AG04450 (cell line): ENCODE measurements around the gene PTGR1. TPM values are rescaled to one million over a fixed set of nuclear protein-coding genes. Genes with fewer than 3 reads are reported as not detected.

Experiments
- CTCF ChIA-PET: fragments of 300-600, 350-600 bp; formaldehyde crosslinking; extraction: SDS; loops from one replicate; lab custom pipeline; 2022; ENCODE audit warnings: antibody characterized with exemption, inconsistent platforms; lab: Charles Lee
- POLR2A ChIA-PET: fragments of 350-600 bp; formaldehyde crosslinking; extraction: SDS; loops from one replicate; lab custom pipeline; 2021; ENCODE audit warnings: antibody characterized with exemption, inconsistent platforms; lab: Yijun Ruan, JAX
- DNase-seq: peaks from one replicate; pipeline ENCODE4 v3.0.0-alpha.2; 2011; ENCODE audit warnings: low read depth, low spot score
- H3K27ac ChIP-seq: one replicate; pipeline ENCODE4 v1.5.1; 2012; ENCODE audit warnings: low read depth, low read length, control low read depth
- H3K27me3 ChIP-seq: one replicate; pipeline ENCODE4 v1.6.0; 2012; ENCODE audit warnings: low read length; ENCODE audit not compliant: control insufficient read depth, insufficient read depth
- H3K4me3 ChIP-seq: 2 replicates; pipeline ENCODE4 v1.5.1; 2011; ENCODE audit warnings: mild to moderate bottlenecking, low read depth, low read length, control low read depth
- H3K9me3 ChIP-seq: 2 replicates; pipeline ENCODE4 v1.5.1; 2012; ENCODE audit warnings: low read length; ENCODE audit not compliant: control insufficient read depth, insufficient read depth
- CTCF ChIP-seq: IDR thresholded peaks from 2 replicates; pipeline ENCODE4 v1.5.1; 2011; ENCODE audit warnings: low read depth, low read length, control low read depth, inconsistent platforms
- polyA plus RNA-seq: library from polyadenylated mRNA; depleted of rRNA; stranded (reverse); fragments of >200 nt; gene quantifications from 2 replicates; pipeline ENCODE4 v1.2.3, GENCODE V29; 2011

The PTGR1 gene
- polyA plus RNA-seq, 1 experiment: 173 TPM

GRCh38 chr9:111604054-111604615 lies 4.7 kb upstream of the PTGR1 start:
- ChIA-PET POLR2A (no interaction called here), CTCF (no interaction called here)
- TF ChIP-seq CTCF: no peak
- no peak for DNase-seq
- Histone ChIP-seq H3K4me3 (no peak overlapping the region), H3K27me3 (no peaks in the 10 kb centered on the region), H3K27ac (no peak overlapping the region), H3K9me3 (no peaks in the 10 kb centered on the region)

- H3K27me3 ChIP-seq: no peaks in the 10 kb centered on the region
- no peaks in the 10 kb centered on the region for H3K9me3 ChIP-seq
- no peak overlapping the region for H3K4me3 ChIP-seq
- no peak for TF ChIP-seq CTCF
- DNase-seq: no peak
- ChIA-PET CTCF (interaction anchor here (1.3 kb wide), 1 partner anchor 18 kb away, joined by 3 read pairs; no protein-coding TSS in a partner anchor), POLR2A (no interaction called here)
- H3K27ac ChIP-seq: no peak overlapping the region
These were observed 3.6 kb upstream of the PTGR1 start for GRCh38 chr9:111603041-111603440.

- Histone ChIP-seq H3K9me3 (no peaks in the 10 kb centered on the region), H3K27ac (peak overlapping the region; percentile 31), H3K4me3 (no peak overlapping the region), H3K27me3 (no peaks in the 10 kb centered on the region)
- no peak for DNase-seq
- no peak for TF ChIP-seq CTCF
- ChIA-PET POLR2A (no interaction called here), CTCF (no interaction called here)
These were observed 2.0 kb upstream of the PTGR1 start for GRCh38 chr9:111601237-111602018.

- DNase-seq: no peak
- Histone ChIP-seq H3K4me3 (peak overlapping the region; percentile 73), H3K27ac (peak overlapping the region; percentile 88), H3K9me3 (no peaks in the 10 kb centered on the region), H3K27me3 (no peaks in the 10 kb centered on the region)
- no peak for TF ChIP-seq CTCF
- ChIA-PET POLR2A (interaction anchor here (0.7 to 1.6 kb wide), 3 partner anchors 31 to 605 kb away, joined by 3 to 7 read pairs (median 3); partner anchors contain the start of gene DNAJC25), CTCF (interaction anchor here (1.3 kb wide), 1 partner anchor 22 kb away, joined by 3 read pairs; no protein-coding TSS in a partner anchor)
These were observed 502 bp upstream of the PTGR1 start for GRCh38 chr9:111599955-111600343.

- ChIA-PET CTCF (interaction anchor here (0.7 to 3.5 kb wide), 9 partner anchors 14 to 476 kb away, joined by 3 to 24 read pairs (median 3); no protein-coding TSS in a partner anchor), POLR2A (interaction anchor here (0.7 to 1.7 kb wide), 7 partner anchors 17 to 116 kb away, joined by 3 to 7 read pairs (median 4); partner anchors contain the start of gene DNAJC25)
- DNase-seq: no peak
- H3K4me3 ChIP-seq: peak overlapping the region; percentile 73
- TF ChIP-seq CTCF: no peak
- no peaks in the 10 kb centered on the region for H3K9me3 ChIP-seq
- peak overlapping the region; percentile 88 for H3K27ac ChIP-seq
- no peaks in the 10 kb centered on the region for H3K27me3 ChIP-seq
These were observed 735 bp downstream of the PTGR1 start for GRCh38 chr9:111598733-111599091.
